IgD-negative memory B cell (primary cell): ENCODE measurements around the gene OR14A16. TPM values are rescaled to one million over a fixed set of nuclear protein-coding genes. Genes with fewer than 3 reads are reported as not detected.

ENCODE experiments used
- H3K27ac Mint-ChIP-seq, 3 donors: one replicate each; pipeline ENCODE4 v1.8.0; 2020 to 2022; ENCODE audit warnings: mild to moderate bottlenecking in 3 of 3, mixed read lengths in 3 of 3, moderate library complexity in 1 of 3
- H3K27me3 Mint-ChIP-seq: one replicate; pipeline ENCODE4 v1.8.0; 2021; ENCODE audit warnings: mixed read lengths
- H3K36me3 Mint-ChIP-seq: one replicate; pipeline ENCODE4 v1.8.0; 2020; ENCODE audit warnings: mild to moderate bottlenecking, mixed read lengths
- H3K4me1 Mint-ChIP-seq, 3 donors: one replicate each; pipeline ENCODE4 v1.8.0; 2020 to 2022; ENCODE audit warnings: mixed read lengths in 3 of 3, mild to moderate bottlenecking in 1 of 3
- H3K4me3 Mint-ChIP-seq, 4 donors: one replicate each; pipeline ENCODE4 v1.8.0; 2020 to 2022; ENCODE audit warnings: mild to moderate bottlenecking in 4 of 4, mixed read lengths in 4 of 4, moderate library complexity in 3 of 4
- H3K9me3 Mint-ChIP-seq, 3 donors: one replicate each; pipeline ENCODE4 v1.8.0; 2020 to 2021; ENCODE audit warnings: mixed read lengths in 3 of 3, mild to moderate bottlenecking in 1 of 3
- polyA plus RNA-seq: library from polyadenylated mRNA; unstranded; fragments of 300-500 nt; fragmentation: Illumina TruSeq; gene quantifications from one replicate; pipeline ENCODE4 v1.2.3, GENCODE V29; 2021

Gene OR14A16
- polyA plus RNA-seq, 1 donor from 2014 or later = not detected

DNA sequence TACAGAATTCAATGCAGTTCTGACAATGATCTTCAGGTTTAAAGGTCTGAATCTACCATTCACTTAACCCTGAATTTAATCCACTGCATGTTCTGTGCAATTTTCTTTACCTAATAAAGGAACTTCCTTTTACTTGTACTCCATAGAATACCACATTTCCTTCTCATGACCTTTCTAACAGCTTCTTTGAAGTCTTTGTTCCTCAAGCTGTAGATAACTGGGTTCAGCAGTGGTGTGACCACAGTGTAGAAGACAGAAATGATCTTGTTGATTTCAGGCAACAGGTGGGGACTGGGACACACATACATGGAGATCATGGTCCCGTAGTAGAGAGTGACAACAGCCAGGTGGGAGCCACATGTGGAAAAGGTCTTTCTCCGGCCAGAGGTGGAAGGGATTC is 16.9 kb upstream of the OR14A16 start:
- Mint-ChIP-seq H3K4me1 (peaks cover 0 to 2% (median 0%) of the 10 kb centered on the region in 3 donors), H3K36me3 (peaks cover 2% of the 10 kb centered on the region), H3K27ac (no peak overlapping the region), H3K27me3 (no peaks in the 10 kb centered on the region), H3K4me3 (no peak overlapping the region), H3K9me3 (peaks cover 0 to 1% (median 0%) of the 10 kb centered on the region in 3 donors)

DNA sequence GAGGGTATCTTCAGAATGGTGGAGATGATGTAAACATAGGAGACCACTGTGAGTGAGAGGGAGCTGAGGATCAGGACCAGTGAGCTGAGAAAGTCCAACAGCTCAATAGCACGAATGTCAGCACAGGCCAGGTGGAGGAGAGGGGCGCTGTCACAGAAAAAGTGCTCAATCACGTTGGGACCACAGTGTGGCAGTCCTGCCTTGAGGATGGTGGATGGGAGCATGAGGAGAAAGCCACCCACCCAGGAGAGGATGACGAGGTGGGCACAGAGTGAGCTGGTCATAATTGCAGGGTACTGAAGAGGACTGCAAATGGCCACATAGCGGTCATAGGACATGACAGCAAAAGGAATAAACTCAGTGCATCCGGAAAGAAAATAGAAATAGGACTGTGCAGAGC is 9.7 kb upstream of the OR14A16 start:
- H3K36me3 Mint-ChIP-seq = peaks cover 2% of the 10 kb centered on the region

DNA sequence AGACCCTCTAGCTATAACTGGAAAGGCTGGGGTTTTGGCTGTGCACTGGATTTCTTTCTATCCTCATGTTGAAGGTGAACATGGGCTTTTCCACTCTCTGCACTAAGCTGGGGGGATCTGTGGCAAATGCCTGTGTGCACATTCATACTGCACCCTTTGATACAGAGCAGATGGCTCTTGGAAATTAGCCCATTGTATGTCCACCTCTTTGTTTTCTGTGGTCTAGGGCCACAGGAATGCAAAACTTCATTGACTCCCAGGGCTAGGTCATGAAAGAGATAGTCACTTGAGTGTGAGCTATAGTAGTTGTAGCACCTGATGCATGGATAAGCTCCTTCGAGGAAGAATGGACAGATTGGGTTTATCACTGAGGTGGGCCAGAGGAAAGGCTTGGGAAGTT is 5.7 kb upstream of the OR14A16 start:
- H3K36me3 Mint-ChIP-seq = no peaks in the 10 kb centered on the region
- peaks cover 0 to 1% (median 1%) of the 10 kb centered on the region in 3 donors for H3K4me1 Mint-ChIP-seq
- H3K4me3 Mint-ChIP-seq = no peak overlapping the region
- no peak overlapping the region for H3K27ac Mint-ChIP-seq
- H3K9me3 Mint-ChIP-seq = peaks cover 0 to 3% (median 0%) of the 10 kb centered on the region in 3 donors
- H3K27me3 Mint-ChIP-seq = no peaks in the 10 kb centered on the region

More for the DNA sequence above, 9.7 kb upstream of the OR14A16 start:
- no peaks in the 10 kb centered on the region for H3K9me3 Mint-ChIP-seq
- no peaks in the 10 kb centered on the region for H3K27me3 Mint-ChIP-seq
- H3K4me1 Mint-ChIP-seq = peaks cover 0 to 2% (median 0%) of the 10 kb centered on the region in 3 donors
- H3K27ac Mint-ChIP-seq = no peak overlapping the region
- H3K4me3 Mint-ChIP-seq = no peak overlapping the region

DNA sequence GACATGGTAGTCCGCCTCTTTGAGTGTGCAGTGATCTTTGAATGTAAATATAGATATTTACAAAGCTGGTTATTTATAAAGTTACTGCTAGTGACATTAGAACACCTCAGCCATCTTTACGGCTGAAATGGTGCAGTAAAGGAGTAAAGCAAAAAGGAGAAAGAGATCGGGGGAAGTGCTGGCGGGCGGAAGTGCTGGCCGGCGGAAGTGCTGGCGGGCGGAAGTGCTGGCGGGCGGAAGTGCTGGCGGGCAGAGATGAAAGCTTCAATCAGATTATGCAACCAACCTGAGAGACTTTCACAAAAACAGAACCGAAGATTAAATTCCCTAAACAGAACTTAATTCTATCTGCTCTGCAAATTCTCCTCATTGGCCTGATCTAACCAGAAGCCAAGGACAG is 1.4 kb upstream of the OR14A16 start:
- no peak overlapping the region for H3K27ac Mint-ChIP-seq
- no peaks in the 10 kb centered on the region for H3K36me3 Mint-ChIP-seq
- peaks cover 0 to 3% (median 0%) of the 10 kb centered on the region in 3 donors for H3K9me3 Mint-ChIP-seq
- peaks cover 4 to 10% (median 10%) of the 10 kb centered on the region in 3 donors for H3K4me1 Mint-ChIP-seq
- H3K4me3 Mint-ChIP-seq = no peak overlapping the region
- no peaks in the 10 kb centered on the region for H3K27me3 Mint-ChIP-seq

DNA sequence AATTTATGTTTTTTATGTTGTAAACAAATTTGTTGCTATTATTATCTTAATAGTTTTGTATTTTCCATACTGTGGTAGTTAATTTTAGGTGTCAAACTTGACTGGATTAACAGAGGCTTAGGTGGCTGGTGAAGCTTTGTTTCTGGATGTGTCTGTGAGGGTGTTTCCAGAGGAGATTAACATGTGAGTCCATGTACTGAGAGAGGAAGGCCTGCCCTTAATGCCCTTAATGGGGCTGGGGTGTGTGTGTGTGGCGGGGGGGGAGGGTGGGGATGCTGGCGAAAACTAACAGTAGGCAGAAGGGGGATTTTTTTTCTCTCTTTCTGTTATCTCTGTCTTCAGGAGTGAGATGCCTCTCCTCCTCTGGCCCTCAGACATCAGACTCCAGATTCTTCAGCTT is 1.9 kb downstream of the OR14A16 start:
- H3K27ac Mint-ChIP-seq = no peak overlapping the region
- no peak overlapping the region for H3K4me3 Mint-ChIP-seq
- H3K9me3 Mint-ChIP-seq = peaks cover 0 to 3% (median 0%) of the 10 kb centered on the region in 3 donors
- no peaks in the 10 kb centered on the region for H3K36me3 Mint-ChIP-seq
- peaks cover 4 to 10% (median 10%) of the 10 kb centered on the region in 3 donors for H3K4me1 Mint-ChIP-seq
- H3K27me3 Mint-ChIP-seq = no peaks in the 10 kb centered on the region

DNA sequence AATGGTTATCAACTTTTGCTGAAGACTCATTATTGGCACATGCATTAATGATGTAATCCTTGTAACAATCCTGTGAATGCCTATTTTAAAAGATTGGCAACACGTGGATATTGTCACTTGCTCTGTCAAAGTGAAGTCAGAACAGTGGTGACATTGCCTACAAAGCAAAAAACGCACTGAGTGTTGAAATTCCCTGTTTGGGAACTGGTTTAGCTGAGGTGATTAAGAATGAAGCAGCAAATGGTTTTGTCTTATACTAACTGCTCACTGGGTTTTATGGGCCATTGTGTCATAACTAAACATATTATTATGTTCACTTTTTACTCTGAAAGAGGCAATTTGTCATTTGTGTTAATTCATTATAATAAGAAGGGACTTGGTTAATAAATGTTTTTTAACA is 11.3 kb downstream of the OR14A16 start:
- Mint-ChIP-seq H3K4me3 (no peak overlapping the region), H3K4me1 (no peaks in the 10 kb centered on the region), H3K9me3 (no peaks in the 10 kb centered on the region), H3K27me3 (no peaks in the 10 kb centered on the region), H3K36me3 (peaks cover 1% of the 10 kb centered on the region), H3K27ac (no peak overlapping the region)

DNA sequence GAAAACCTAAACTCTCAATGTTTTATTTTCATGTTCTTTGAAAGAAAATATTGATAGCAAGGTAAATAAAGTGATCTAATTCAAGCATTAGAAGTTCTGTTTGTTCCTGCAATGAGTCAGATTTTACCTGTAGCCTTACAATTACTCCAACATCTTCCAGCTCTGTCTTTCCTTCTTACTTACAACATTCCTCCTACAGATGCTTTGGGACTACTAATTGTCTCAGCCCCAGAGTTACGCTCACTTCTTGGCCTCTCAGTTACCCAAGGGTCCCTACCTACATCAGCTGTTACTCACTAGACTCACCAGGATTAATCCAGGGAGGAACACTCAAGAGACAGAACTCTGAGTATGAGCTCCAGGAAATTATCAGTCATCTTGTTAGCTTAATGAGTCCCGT is 26.4 kb downstream of the OR14A16 start:
- H3K4me3 Mint-ChIP-seq = no peak overlapping the region
- H3K27ac Mint-ChIP-seq = no peak overlapping the region
- H3K4me1 Mint-ChIP-seq = no peaks in the 10 kb centered on the region
- H3K36me3 Mint-ChIP-seq = no peaks in the 10 kb centered on the region
- H3K9me3 Mint-ChIP-seq = peaks cover 0 to 2% (median 2%) of the 10 kb centered on the region in 3 donors
- H3K27me3 Mint-ChIP-seq = no peaks in the 10 kb centered on the region

DNA sequence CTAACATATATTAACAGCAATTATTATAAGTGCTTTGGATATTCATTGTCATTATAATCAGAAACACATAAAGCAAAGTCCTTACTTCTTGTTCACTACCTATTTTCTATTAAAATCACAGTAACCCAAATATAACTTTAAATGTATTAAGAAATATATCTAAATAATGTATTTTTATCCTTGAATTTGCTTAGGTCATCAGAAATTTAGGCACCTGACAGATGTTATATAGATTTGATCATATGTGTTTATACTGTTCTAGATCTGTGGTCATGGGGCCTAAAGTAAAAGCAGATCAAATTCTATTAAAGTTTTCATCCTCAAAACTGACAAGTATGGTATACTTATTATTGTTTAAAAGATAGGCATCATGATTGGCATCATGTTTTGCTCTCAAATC is 54.3 kb downstream of the OR14A16 start:
- Mint-ChIP-seq H3K27me3 (no peaks in the 10 kb centered on the region), H3K36me3 (peaks cover 1% of the 10 kb centered on the region), H3K4me3 (no peak overlapping the region), H3K9me3 (peaks cover 0 to 4% (median 0%) of the 10 kb centered on the region in 3 donors), H3K4me1 (no peaks in the 10 kb centered on the region), H3K27ac (no peak overlapping the region)

Other genes starting within 250 kb of the OR14A16 start
- gene OR2G2, start 235.8 kb downstream of the OR14A16 start, polyA plus RNA-seq = not detected
- not detected for gene OR2G3, start 218.5 kb downstream of the OR14A16 start, polyA plus RNA-seq
- gene OR13G1, start 144.4 kb downstream of the OR14A16 start, polyA plus RNA-seq = not detected
- gene OR6F1, start 107.5 kb downstream of the OR14A16 start, polyA plus RNA-seq = not detected
- gene OR14K1, start 85.5 kb downstream of the OR14A16 start, polyA plus RNA-seq = not detected
- gene OR14A2, start 76.0 kb downstream of the OR14A16 start, polyA plus RNA-seq = not detected
- gene OR1C1, start 63.6 kb downstream of the OR14A16 start, polyA plus RNA-seq = not detected
- not detected for gene OR11L1, start 17.8 kb upstream of the OR14A16 start, polyA plus RNA-seq
- gene TRIM58, start 33.1 kb upstream of the OR14A16 start, polyA plus RNA-seq = 0.95 TPM
- 0.91 TPM for gene OR2W3, start 71.5 kb upstream of the OR14A16 start, polyA plus RNA-seq
- gene OR2T8, start 96.1 kb upstream of the OR14A16 start, polyA plus RNA-seq = not detected
- gene OR2AJ1, start 100.8 kb upstream of the OR14A16 start, polyA plus RNA-seq = not detected
- not detected for gene OR2L8, start 124.7 kb upstream of the OR14A16 start, polyA plus RNA-seq
- not detected for gene OR2AK2, start 141.1 kb upstream of the OR14A16 start, polyA plus RNA-seq
- not detected for gene OR2L5, start 189.5 kb upstream of the OR14A16 start, polyA plus RNA-seq
- not detected for gene OR2L2, start 206.0 kb upstream of the OR14A16 start, polyA plus RNA-seq
- not detected for gene OR2L3, start 222.7 kb upstream of the OR14A16 start, polyA plus RNA-seq